Erythroblast (primary cell): ENCODE measurements around the gene DGKD.
"Not testable (repeated sequence)": the region's sequence is repeated elsewhere in the genome, so short reads cannot be mapped to it uniquely, and the experiment has no call there.

Experiments used
- DNase-seq, 2 experiments: peaks; one replicate each; lab custom pipeline; 2025; lab: John Stamatoyannopoulos, UW
- GATA1 ChIP-seq: IDR thresholded peaks from 2 replicates; pipeline ENCODE4 v1.6.1; 2011; ENCODE audit warnings: low read depth, mild to moderate bottlenecking, control low read depth, low read length, moderate library complexity
- POLR2A ChIP-seq: IDR thresholded peaks from 2 replicates; pipeline ENCODE4 v1.6.1; 2011; ENCODE audit warnings: mild to moderate bottlenecking, low read length

DGKD gene

GRCh38 chr2:233361297-233361696, 7.0 kb downstream of the DGKD start:
- no peak for TF ChIP-seq POLR2A
- no peak for TF ChIP-seq GATA1
- DNase-seq: no peak

DNA sequence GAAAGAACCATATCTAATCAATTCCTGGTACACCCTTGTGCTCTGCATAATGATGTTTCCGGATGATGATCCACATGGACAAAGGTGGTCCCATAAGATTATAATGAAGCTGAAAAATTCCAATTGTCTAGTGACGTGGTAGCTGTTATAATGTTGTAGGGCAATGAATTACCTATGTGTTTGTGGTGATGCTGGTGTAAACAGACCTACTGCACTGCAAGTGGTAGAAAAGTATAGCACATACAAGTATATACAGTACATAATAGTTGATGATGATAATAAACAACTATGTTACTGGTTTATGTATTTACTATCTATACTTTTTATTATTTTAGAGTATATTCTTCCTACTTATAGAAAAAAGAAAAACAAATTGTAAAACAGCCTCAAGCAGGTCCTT, 8.4 kb downstream of the DGKD start:
- TF ChIP-seq POLR2A (no peak), GATA1 (no peak)
- DNase-seq: no peak

DNA sequence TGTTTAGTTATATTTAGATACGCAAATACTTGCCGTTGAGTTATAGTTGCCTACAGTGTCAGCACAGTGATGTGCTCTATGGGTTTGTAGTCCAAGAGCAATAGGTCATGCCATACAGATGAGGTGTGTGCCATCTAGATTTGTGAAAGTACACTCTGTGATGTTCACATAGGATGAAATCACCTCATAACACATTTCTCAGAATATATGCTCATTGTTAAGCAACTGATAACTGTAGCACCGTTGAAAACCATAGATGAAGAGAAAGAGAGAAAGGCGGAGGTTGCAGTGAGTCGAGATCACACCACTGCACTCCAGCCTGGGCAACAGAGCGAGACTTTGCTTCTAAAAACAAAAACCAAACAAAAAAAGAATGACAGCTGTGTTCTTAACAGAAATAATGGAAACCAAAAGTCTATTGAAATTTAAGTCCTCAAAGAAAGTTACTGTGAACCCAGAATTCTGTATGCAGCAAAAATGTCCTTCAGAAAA, 9.5 kb downstream of the DGKD start:
- DNase-seq: no peak
- no peak for TF ChIP-seq GATA1
- no peak for TF ChIP-seq POLR2A

- DNase-seq: no peak
Observed at GRCh38 chr2:233365861-233366520, 11.7 kb downstream of the DGKD start.

GRCh38 chr2:233367586-233367985, 13.3 kb downstream of the DGKD start:
- no peak for DNase-seq
- no peak for TF ChIP-seq POLR2A
- TF ChIP-seq GATA1: no peak

More at GRCh38 chr2:233365861-233366520, 11.7 kb downstream of the DGKD start:
- TF ChIP-seq GATA1 (no peak), POLR2A (no peak)

- TF ChIP-seq POLR2A (no peak), GATA1 (no peak)
- DNase-seq: no peak
Observed at GRCh38 chr2:233368756-233369155, 14.5 kb downstream of the DGKD start.

GRCh38 chr2:233369462-233369861, 15.2 kb downstream of the DGKD start:
- no peak for DNase-seq
- TF ChIP-seq POLR2A (no peak), GATA1 (no peak)

- no peak for DNase-seq
- TF ChIP-seq GATA1 (no peak), POLR2A (no peak)
Observed at GRCh38 chr2:233369897-233370685, 15.8 kb downstream of the DGKD start.

DNA sequence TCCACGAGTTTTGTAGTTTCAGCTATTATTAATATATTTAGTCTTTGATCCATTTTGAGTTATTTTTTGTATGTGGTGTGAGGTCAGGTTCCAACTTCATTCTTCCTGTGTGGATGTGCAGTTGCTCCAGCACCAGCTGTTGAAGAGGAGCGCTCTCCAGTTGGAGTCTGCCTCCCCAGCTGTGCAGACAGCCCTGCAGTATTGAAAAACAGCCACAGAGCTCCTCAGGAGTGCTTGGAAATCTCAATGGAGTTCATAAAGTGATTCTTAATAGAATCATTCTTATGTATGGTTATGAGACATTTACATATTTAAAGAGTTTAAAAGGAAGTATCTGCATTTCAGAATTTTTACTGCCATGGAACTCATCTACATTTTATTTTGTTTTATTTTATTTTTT, 17.3 kb downstream of the DGKD start:
- TF ChIP-seq GATA1 (no peak), POLR2A (no peak)
- no peak for DNase-seq

DNA sequence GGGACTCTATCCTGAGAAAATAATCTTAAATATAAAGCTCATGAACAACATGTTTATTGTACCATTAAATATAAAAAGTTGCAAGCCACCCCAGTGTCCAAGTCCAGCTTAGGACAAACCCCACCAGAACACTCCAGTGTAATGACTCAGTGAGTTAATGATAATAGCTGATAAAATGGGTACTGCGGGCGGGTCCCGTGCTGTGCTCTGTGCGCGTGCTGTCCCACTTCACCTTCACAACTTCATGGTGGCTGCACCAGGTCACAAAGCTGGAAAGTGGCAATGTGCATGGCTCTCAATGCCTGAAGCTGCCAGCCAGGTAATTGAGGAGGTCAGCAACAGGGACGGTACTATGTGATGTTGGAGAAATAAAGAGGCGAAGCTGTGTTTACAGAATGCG, 18.6 kb downstream of the DGKD start:
- TF ChIP-seq GATA1 (no peak), POLR2A (no peak)
- DNase-seq: peak; percentile 28 to 34

- no peak for DNase-seq
- TF ChIP-seq POLR2A (no peak), GATA1 (no peak)
Observed at GRCh38 chr2:233373316-233373715, 19.0 kb downstream of the DGKD start.

GRCh38 chr2:233374776-233375175, 20.5 kb downstream of the DGKD start:
- DNase-seq: not testable (repeated sequence)

DNA sequence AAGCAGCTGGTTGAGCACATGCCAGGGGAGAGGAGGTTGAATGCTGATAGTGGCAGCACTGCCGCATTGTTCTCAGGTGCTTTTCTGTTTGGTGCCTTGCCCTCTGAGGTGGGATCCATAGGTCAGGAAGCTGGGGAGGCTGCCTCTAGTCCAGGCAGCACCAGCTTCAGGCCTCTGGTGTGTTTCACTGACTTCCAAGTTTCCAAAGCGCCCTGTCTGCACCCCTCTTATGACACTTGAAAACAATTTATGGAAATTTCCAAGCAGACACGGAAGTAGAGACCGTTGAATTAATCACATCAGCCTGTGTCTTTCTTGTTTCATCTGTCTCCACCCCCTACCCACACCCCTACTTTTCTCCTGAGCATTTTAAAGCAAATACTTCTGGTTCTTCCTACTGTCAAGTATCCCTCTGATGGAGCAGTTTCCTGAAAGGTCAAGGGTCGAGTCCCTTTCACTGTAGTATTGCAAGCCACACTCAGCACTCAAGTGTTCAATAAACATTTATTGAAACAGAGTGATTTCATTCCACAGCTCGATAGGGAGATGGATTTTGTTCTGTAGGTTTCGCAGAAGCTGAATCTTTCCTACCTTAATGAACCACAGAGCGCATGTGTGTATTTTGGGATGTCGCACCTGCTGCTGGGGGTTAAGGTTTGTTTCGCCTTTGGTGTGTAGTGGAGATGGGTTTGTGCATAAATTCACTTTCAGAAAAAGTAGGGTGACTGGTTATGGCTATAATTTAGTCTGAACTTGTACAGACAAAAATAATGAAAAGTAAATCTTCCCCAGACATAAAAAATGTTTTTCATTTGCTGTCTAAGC, 21.4 kb downstream of the DGKD start:
- no peak for TF ChIP-seq GATA1
- no peak for TF ChIP-seq POLR2A
- DNase-seq: no peak

DNA sequence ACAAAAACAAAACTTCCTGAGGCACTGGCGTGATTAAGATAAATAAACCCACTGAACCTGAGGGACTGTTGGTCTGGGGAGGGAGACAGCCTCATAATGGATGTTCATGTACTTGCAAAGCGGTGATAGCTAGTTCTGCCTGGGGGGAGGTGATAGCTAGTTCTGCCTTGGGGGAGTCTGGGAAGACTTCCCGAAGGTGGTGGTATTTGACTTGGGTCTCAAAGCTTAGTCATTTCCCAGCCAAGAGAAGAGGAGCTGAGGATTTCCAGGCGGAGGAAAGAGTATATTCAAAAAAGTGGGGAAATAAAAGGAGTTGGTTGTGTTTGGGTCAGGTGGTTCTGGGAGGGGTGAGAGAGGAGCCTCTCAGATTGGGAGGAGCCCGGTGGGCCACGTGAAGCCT, 24.7 kb downstream of the DGKD start:
- no peak for DNase-seq
- TF ChIP-seq POLR2A: no peak
- no peak for TF ChIP-seq GATA1
